Measurements from ENCODE around the gene LSM3.

DNA sequence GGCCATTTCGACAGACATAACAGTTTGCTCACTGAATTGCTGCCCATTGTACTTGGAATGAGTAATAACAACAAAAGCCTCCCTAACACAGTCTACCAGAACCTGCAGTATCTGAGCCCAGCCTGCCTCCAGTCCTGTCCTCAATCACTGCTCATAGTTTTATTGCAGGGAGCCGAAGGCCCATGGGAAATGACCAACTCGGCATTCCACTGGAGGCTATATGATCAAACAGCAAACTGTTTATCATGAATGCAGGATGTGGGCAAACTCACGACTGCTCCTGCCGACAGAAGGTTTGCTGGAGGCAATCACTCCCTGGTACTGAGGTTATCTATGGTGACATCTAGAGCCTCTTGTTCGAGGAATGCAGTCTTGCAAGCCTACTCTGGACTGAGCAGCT, 46.3 kb downstream of the LSM3 start:
- TF ChIP-seq, protein P1, sequence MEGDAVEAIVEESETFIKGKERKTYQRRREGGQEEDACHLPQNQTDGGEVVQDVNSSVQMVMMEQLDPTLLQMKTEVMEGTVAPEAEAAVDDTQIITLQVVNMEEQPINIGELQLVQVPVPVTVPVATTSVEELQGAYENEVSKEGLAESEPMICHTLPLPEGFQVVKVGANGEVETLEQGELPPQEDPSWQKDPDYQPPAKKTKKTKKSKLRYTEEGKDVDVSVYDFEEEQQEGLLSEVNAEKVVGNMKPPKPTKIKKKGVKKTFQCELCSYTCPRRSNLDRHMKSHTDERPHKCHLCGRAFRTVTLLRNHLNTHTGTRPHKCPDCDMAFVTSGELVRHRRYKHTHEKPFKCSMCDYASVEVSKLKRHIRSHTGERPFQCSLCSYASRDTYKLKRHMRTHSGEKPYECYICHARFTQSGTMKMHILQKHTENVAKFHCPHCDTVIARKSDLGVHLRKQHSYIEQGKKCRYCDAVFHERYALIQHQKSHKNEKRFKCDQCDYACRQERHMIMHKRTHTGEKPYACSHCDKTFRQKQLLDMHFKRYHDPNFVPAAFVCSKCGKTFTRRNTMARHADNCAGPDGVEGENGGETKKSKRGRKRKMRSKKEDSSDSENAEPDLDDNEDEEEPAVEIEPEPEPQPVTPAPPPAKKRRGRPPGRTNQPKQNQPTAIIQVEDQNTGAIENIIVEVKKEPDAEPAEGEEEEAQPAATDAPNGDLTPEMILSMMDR (IDR thresholded peaks at IDR 0.05): no peak
- no peak for TF ChIP-seq ZFX (IDR thresholded peaks at IDR 0.05; ENCODE audit: borderline replicate concordance)

All from 22Rv1 (cell line).